G401.6 (cell line): Measurements from ENCODE around the gene ANO6.
"Not testable (repeated sequence)": the region's sequence is repeated elsewhere in the genome, so short reads cannot be mapped to it uniquely, and the experiment has no call there.

Experiments
- FAIRE-seq: peaks from 2 replicates; lab custom pipeline; 2012; peaks lifted over from hg19 to GRCh38; lab: Jason Lieb, UNC

ANO6 gene

DNA sequence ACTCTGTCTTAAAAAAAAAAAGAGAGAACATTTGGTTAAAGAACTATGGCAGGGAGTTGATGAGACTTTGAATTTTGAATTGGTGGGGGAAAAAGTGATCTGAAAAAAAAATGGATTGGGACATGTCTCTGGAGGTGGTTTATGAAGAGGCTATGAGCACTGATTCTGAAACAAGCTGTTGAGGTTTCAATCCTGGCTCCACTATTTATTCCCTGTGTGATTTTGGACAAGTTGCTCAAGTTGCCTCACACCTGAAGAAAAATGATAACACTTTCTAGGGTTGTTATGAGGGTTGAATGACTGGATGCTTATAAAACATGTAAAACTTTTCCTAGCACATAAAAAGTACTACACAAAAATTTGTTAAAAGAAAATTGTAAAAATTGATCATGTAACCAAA, 1.8 kb upstream of the ANO6 start:
- no peak for FAIRE-seq

DNA sequence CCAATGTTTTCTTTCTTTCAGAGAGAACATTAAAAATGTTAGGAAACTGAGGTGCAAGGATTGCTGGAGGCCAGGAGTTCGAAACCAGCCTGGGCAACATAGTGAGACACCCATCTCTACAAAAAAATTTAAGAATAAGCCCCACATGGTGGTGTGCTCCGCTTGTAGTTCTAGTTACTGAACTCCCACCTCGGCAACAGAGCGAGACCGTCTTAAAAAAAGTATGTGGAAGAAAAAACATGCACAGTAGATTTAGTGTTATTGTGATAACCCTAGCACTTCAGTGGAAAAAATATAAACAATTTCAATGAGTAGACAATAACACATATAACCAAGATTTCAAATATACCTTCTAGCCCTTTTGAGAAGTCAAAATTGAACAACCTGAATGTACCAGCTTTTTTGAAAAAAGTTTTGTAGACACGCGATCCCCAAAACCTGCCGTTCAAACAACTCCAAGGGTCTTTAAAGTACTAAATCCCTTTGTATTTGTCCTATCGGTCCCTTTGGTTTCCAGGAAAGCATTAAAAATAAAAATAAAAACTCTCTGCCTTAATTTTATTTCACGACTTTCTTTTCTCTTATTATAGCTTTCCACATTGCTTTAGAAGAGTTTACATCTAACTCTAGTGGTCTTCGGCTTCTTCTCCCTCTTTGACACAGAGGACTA, 1.0 kb upstream of the ANO6 start:
- FAIRE-seq, result no peak

DNA sequence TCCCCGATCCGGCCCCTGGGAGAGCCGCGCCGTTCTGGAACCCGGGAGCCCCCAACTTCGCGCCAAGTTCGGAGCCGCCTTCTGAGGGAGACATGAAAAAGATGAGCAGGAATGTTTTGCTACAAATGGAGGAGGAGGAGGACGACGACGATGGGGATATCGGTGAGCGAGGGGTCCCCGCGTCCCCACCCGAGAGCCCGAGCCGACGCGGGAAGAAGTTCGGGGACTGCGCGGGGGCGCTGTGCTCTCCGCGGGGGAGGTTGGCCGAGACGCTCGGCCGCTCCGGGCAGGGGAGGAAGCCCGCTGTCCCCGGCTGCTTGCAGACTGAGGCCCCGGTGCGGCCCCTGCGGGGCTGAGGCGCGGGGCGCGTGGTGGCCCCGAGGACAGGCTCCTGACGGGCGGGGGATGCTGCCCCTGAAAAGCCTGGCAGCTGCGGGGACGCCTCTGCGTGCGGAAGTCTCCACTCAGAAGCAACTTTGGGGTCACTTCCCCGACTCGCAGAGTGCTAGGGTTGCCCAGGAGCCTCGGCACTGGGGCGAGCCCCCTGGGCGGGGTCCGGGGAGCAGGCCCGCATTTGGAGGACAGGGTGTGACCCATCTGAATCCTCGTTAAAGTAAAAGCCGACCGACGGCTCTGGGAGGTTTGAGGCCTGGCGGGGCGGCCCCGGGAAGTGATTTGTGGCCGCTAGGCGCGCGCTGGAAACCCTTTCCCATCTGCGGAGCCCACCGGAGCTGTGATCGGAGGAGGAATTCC, 511 bp downstream of the ANO6 start:
- FAIRE-seq, result no peak

DNA sequence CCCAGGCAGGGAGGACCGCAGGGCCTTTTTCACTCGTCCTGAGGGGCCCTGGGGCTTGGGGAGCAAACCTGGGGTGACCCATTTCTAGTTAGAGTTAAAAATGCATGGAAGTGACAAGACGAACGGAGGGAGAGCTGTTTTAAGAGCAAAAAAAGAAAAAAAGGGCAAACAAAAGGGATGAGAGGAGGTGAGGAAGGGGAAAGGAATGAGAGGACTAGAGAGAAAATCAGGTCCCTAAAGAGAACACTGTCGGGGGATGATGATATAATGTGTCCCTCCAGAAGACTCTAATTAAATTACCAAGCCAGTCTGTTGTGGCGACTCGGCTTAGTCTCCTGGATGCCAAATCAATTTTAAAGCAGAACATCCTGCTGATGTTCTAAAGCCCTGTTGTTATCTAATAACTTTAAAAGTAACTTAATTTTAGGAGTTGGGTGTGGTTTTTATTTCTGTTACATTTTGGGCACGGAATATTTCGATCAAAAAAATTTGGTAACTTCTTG, 1.1 kb downstream of the ANO6 start:
- no peak for FAIRE-seq

DNA sequence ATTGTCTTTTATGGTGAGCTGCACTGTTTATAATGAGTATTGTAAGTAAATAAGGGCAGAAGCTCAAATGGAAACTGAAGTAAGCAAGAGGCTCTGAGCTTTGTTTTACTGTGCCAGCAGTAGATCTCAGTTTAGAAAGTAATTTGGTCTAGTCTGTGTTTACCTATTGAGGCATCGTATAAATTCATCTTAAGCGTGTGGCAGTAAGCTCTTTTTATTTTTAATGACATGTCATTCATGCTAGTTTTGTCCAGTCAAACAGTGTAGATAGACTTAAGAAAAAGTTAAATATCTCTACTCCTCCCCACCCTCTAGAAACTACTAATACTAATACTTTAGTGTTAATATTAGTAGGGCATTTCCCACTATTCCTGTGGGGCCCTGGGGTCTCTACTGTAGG, 2.0 kb downstream of the ANO6 start:
- FAIRE-seq, result no peak

DNA sequence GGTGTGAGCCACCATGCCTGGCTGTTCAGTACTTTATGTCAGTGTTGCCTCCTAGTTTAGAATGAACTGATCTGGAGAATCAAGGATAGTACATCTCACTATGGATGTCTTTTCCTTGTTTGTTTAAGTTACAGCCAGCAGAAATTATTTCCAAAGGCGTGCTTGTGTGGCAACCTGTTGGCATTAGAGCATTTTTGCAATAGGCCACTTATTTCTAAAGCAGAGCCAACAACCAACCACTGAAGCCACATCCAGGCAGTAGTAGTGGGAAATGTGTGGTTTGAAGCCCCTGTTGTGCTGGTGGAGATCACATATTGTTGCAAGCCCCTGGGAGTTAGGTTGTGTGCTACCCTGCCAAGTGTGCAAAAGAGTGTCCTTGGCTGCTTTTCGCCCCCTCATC, 3.7 kb downstream of the ANO6 start:
- no peak for FAIRE-seq

DNA sequence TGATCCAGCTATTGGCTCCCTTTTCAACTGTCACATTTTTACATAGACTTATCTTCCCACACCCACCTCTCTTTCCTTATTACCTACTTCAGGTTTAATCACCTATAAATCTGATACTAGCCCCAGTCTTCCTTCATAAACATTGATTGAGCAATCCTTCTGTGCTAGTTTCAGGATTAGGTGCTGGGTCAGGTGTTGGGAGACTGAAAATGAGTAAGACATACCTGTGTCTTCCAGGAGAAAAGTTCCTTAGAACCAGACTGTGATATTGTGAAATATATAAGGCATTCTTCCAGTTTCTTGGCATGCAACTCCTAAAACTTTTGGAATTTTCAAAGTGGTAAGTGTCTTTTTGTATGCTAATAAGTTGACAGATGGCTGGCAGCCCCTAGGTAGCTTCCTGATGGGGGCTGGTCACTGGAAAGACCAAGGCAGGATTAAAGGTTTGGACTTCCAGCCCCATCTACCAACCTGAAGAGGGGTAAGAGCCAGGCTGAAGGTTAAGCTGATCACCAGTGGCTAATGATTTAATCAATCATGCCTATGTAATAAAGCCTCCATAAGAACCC, 4.6 kb downstream of the ANO6 start:
- no peak for FAIRE-seq

DNA sequence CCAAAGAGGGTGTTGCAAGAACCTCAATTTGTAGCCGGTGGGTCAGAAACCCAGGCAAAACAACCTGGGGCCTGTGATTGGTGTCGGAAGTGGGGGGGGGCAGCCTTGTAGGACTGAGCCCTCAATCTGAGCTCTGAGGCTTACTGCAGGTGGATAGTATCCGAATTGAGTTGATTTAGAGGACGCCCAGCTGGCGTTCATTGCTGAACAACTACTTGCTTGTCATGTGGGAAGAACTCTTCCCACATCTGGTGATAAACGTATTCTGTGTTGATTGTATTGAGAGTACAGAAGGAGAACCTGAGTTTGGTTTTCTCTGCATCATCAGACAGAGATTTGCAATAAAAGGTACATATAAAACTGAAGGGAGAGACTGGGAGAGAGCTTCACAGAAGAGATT, 5.1 kb downstream of the ANO6 start:
- FAIRE-seq, result no peak

DNA sequence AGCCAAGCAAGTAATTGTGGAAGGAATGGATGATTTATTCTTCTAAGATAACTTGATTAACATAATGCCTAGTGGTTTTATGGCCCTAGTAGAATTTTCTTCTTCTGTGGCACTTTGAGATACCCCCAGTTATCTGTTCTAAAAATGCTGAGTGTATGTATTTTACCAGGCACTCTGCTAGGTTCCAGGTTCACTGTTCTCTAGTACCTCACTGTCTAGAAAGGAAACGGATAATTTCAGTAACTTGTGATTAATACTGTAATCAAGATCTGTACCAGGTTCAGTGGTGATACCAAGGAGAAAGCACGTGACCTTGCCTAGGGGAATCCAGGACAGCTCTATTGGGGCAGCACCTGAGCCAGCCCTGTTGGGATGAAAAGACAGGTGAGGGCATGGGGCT, 8.0 kb downstream of the ANO6 start:
- no peak for FAIRE-seq

DNA sequence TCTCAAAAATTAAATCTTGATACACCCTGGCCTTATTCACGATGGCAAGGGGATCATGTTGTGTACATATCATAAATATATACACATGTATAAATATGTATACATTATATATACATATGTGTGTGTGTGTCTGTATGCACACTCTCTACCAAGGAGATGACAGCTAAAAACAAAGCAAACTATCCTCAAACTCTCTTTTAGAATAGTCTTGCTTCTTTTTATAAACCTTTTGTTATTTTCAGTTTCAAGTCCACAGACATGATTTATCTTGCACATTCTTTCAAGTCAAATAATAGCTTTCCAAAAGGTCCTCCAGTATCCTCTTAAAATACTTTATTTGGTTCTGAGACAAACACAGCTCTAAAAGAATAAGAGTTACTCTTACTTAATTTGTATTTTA, 8.4 kb downstream of the ANO6 start:
- FAIRE-seq, result no peak

DNA sequence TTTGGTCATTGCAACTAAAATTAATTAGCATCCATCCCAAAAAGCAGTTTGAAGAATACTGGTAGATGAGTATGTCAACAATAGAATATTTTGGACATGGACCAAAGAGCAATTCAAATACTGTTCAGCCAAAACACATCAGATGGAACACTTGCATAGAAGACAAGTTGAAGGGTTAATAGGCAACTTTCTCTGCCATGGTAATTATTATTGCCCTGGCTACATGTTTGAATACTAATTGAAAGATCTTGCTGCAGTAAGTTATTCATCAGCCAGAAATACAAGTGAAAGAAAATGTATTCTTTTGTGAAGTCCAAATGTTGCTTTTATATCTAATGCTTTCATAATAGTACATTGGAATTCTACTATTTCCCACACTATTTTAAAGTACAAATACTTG, 10.1 kb downstream of the ANO6 start:
- no peak for FAIRE-seq

DNA sequence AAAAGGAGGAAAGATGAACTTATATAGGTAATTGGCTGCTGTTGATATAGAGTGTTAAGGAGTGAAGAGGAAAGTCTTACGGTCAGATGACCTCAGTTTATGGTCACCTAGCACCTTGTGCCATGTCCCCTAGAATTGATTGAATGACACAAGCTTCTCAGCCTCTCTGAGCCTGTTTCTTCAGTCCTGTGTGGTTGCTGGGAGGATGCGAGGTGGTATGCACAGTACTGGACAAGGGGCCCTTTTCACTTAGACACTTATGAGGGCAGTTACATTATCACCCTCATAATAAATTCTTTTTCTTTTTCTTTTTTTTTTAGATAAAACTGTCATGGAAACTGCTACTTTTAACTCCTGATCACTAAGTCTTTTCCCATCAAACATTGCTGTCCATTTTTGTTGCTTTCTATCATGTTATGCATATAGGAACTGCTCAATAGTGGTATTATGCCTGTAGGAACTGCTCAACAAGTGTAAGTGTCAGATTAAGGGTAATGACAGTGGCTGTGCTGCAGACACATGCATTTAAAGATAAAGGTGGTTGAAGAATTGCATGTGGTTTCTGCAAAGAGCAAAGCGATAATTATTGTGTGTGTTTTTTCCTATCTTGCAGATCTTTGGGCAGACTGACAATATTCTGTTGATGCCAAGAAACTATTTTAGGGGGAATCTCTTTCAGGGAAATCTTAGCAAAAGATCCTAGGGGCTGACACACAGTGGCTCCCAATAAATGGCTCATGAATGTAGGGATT, 11.6 kb downstream of the ANO6 start:
- FAIRE-seq, result no peak

DNA sequence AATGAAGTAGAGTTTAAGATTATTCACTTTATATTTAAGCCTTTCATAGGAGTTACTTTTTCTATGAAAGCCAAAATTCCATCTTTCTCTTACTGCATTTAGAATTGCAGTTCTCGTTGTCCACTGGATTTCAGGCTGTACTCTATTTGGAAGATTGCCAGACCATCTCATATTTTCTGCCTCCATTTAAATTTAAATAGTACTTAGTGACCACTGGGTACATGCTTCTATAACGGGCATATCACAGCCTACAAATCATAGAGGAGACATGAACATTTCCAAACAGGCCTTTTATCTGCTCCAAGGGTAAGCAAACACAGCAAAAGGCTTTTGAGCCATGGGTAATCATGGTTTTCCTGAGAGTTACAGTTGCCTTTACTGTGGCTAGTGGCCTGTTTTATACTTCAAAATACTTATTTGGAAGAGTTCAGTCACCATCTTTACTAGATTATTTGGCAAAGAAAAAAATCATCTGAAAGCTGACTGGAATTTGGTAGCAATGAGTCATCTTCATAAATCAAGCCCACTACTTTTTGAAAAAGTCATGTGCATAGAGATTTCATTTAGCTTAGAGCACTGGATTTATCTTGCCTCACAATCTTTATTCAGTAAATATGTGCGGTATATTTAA, 15.7 kb downstream of the ANO6 start:
- FAIRE-seq, result no peak

DNA sequence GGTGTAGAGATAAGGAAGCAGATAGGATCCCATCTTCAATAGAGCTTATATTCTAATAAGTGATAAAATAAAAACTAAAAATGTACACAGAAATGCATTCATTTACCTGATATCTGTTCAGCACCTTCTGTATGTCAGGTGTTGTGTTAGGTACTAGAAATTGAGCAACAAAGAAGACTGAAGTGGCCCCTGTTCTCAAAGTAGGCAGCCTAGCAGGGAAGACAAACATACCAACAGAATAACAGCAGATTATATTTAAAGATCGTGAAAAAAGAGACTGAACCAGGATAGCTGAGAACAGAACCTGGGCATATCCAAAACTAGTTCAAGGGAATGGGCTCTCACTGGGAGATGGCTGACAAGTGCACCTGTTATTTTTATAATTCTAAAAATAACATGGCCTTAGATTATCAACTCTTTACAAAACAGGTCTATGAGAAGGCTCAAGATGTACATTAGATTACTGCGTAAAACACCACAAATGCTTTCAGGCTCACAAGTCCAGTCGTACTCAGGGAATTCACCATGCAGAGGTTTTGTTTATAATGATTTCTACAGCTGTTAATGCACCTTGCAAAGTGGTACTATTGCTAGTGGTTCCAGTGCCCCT, 16.4 kb downstream of the ANO6 start:
- FAIRE-seq, result no peak

DNA sequence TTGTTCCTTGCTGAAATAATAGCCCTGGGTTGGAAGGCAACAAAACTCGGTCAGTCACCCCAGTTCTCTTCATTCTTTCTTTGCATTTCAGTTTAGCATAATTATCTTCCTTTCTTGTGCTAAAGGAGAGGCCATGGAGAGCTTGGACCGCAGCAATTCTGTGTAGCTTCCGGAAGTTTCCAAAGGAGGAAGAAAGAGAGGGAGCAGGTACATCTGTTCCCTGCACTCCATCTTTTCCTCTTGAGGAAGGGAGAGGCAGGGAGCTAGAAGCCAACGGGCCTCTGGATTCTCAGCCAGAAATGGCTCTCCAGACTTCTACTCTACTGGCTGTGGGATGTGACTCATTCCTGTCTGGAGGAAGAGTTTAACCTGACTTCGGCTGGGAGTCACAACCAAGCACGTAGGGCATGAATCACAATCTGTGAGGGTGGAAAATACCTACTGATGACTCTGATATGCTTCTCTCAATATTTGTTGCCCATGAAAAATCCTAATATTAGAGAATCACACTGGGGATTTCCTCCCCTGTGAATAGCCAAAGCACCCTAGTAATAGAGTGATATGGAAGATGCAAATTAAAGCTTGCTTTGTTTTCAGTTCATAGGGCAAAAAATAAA, 17.0 kb downstream of the ANO6 start:
- FAIRE-seq, result no peak

DNA sequence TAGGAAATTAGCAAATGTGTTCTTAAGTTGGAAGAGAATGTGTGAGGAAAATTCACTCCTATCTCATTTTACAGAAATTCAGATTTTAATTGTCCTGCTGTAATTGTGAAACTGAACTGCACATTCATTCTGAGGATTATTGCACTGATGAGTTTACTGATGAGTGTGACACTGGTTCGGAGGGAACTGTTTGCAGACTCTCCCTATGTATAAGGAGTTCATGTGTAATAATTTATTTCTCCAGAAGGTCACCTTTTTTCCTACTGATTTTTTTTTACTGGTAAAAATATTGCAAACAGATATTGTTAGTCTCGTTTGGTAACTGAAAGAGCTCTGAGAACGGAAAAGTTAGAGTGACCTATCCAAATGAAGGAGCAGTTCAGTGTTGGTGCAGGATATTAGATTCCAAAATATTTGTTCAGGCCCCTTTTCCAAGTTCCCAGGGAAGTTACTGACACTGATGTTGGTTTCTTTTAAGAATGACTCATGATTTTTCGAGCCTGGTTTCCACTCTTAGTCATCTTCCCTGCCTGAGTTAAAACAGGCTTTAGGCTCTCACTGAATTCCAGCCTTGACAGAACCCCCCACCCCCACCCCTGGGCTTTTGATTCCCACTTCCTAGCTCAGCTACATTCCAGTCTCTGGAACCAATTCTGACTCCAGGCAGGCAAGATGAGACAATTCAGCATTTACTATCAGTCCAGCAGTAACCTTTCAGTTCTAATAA, 18.4 kb downstream of the ANO6 start:
- peak; percentile 45 for FAIRE-seq

DNA sequence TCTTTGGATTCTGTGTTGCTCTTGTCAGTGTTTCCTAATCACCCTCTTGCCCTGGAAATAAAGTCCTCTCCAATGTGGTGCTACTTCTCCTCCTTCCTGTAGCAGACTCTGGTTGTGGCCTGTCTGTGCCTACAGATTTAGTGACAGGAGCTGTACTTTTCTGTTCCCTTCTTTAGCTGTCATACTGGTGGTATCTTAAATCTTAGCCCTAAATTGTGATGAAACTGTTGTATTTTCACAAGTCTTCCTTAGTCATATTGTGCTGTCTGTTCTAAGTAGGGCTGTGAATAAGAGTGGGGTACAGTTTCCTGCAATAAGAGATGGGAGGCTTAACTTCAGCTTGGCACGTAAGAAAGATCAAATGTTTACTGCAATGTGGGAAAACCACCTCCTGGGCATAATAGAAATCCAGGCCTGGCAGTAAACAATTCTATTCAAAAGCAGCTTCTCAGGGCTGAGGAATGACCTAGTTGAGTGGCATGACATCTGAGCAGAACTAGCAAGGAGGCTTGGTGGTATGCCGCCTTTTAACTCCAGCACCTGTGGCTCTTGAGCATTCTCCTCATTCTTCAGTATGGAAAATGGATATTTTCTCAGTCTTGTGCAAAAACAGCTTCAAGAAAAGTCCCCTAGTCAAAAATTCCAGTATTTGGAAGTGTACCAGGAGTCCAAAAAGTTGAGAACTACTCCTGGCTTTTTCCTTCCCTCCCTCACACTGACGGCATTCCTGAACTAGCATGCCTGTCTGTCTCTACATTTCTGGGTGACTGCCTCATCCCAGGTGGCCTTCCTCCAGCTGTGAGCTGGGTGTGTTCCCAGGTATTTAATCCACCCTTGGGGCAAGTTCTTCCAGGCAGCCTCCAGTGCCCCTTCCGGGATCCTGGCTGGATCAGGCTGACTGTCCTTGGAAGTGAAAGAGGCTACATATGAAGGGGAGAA, 19.5 kb downstream of the ANO6 start:
- FAIRE-seq, result no peak

DNA sequence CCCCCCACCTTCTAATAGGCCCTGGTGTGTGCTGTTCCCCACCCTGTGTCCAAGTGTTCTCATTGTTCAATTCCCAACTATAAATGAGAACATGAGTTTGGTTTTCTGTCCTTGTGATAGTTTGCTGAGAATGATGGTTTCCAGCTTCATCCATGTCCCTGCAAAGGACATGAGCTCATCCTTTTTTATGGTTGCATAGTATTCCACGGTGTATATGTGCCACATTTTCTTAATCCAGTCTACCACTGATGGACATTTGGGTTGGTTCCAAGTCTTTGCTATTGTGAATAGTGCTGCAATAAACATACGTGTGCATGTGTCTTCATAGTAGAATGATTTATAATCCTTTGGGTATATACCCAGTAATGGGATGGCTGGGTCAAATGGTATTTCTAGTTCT, 20.5 kb downstream of the ANO6 start:
- FAIRE-seq, result not testable (repeated sequence)

DNA sequence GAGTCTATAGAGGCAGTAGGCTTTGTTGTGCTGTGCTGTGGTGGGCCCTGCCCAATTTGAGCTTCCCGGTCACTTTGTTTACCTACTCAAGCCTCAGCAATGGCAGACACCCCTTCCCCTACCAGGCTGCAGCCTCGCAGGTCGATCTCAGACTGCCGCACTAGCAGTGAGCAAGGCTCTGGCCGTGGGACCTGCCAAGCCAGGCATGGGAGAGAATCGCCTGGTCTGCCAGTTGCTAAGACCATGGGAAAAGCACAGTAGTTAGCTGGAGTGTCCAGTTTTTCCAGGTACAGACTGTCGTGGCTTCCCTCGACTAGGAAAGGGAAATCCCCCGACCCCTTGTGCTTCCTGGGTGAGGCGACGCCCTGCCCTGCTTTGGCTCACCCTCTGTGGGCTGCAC, 26.3 kb downstream of the ANO6 start:
- no peak for FAIRE-seq

DNA sequence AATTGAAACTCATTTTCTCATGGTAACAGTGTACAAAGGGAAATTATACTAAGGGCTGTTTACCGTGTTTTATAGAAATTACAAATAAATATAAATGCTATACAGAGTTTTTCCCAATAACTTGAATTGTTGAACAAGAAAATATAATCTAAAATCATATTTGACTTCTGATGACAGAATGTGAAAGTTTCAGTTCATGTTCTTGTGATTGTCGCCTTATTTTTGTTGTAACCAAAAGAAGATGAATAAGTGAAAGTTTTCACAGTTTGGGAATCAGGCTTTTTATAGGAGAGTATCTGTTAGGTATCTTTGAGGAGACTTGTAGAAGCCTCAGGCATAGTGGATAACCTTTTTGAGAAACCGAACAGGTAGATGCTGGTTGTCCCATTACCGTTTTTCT, 28.1 kb downstream of the ANO6 start:
- FAIRE-seq, result no peak
